Measurements from ENCODE around the gene PRMT7.

The PRMT7 gene

DNA sequence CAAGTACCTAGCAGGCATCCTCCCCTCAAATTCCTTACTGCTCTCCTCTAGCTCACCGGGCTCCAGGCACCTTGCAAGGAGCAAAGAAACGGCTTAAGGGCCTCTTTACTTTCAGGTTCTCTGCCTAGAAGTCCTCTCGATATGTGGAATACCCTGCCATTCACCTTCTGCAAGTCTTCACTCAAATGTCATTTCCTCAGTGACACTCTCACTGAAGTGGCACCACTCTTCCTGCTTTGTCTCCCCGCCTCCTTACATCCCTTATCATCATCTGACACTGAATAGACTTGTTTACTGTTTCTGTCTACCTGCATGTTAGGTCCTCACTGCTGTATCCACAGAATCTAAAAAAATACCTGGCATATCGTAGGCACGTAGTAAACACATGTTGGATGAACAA lies 1.0 kb upstream of the PRMT7 start:
- DNase-seq = peak; percentile 29

DNA sequence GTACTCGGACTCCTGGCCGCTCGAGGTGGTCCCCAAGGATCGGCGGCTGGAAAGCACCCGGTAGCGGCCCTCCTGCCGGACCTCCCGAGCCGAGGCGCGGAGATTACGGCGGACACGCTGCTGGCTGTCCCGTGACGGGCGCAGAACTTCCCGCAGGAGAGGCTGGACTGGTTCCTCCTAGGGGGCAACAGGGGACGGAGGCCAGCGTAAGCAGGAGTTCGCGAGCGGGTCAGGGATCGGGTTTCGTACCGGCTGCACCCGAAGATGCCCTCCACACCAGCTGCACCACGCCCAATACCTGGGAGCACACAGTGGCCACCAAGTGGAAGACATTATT lies 414 bp upstream of the PRMT7 start:
- DNase-seq = no peak

DNA sequence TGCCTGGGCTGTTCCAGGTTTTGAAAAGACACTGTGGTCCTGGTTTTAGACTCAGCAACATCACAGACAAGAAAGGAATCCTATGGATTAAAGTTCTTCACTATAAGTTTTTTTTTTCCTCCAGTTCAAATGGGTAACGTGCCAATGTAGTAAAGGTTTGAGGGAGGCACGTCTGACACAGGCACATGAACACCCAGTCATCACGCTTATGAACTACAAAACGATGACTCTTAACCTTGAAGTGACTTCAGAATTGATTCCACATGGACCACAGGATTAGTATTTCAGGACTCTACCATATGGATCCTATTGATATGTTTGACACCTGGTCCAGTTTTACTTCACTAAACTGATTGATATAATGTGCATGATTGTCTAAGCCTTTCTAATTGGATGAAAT lies 2.3 kb downstream of the PRMT7 start:
- DNase-seq = no peak

DNA sequence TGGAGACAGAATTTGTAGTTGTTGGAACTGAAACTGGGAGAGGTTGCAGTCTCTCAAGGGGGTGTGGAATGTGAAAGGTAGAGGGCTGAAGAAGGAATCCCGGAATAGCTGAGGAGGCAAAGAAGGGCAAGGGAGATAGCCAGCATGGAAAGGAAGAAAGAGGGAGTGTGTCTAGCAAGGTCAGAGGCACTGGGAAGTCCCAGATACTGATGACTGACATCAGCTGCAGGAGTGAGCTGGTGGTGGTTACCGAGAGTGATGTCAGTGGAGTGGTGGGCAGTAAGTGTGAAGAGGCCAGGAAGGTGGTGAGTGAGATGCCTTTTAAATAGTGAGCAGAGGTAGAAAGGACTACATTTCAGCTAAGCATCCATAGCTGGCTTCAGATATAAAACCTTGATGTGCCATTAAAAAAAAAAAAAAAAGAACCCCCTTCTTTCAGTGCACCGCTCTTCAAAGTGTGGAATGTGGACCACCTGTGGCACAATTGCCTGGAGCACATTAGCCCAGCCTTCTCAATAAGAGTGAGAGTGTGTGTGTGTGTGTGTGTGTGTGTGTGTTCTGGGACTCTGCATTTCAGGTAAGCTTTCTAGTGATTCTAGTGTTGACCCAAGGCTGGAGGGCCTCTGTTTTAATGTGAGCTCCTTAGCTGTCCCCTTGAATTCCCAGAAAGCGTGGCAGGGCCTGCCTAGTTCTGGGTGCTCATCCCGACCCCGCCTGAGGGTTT lies 8.5 kb downstream of the PRMT7 start:
- no peak for DNase-seq

DNA sequence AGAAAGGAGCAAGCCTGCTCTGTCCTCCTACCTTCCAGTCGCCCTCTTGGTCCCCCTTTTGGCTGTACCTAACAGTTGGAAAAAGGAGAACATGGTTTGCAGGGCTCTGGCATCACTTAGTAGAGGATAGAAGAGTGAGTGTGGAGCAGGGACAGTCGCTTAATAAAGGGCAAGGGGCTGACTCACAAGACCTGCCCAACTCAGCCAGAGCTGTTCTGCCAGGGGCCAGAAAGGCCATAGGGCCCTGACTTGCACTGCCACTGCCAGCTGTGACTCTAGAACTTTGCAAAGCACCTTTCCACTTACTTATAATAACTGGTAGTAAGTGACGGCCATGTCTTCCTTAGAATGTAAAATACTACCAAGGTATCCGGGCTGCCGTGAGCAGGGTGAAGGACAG lies 13.5 kb downstream of the PRMT7 start:
- no peak for DNase-seq

DNA sequence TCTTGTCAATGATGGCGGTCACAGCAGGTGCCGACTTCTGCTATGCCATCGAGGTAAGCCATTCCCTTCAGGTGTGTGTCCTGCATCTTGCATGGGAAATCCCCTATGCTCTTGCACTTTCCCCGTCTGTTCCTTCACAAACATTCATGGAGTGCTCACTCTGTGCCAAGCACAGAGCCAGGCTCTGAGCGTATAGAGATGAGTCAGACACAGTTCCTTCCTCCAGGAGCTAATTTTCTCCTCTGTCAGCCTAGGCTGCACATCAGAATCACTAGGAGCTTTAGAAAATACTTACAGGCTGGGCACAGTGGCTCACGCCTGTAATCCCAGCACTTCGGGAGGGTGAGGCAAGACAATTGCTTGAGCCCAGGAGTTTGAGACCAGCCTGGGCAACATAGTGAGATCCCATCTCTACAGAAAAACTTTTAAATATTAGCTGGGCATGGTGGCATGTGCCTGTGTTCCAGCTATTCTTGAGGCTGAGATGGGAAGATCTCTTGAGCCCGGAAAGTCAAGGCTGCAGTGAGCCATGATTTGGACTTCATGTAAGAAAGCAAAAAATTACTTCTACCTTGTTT lies 14.1 kb downstream of the PRMT7 start:
- no peak for DNase-seq

DNA sequence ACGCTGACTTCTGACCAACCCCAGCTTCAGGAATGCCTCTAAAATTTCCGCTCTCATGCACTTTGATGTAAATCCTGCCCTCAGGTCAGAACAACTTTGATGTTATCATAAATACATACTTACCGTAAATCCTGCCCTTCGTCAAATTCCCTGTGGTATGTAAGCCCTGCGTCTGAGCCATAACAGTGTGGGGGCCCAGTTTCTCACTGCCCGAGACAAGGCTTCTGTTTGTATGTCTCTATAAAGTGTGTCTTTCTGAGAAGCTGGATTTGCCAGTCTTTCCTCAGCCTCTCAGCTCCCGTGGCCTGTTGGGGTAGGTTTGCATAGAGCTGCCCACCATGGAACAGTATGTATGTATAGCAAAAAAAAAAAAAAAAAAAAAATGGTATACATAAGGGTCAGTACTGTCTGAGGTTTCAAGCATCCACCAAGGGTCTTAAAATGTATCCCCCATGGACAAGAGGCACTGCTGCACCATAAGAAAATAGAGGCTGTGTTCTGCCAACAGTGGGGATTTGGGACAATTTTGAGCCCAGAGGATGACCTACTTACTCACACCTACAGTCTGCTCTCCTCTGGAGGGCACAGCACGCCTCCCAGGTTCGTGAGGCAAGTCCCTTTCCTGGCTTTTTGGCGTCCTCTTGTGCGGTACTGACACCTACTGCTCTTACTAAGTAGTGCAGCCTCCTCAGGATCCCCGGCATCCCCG lies 17.5 kb downstream of the PRMT7 start:
- DNase-seq = peak; percentile 83

DNA sequence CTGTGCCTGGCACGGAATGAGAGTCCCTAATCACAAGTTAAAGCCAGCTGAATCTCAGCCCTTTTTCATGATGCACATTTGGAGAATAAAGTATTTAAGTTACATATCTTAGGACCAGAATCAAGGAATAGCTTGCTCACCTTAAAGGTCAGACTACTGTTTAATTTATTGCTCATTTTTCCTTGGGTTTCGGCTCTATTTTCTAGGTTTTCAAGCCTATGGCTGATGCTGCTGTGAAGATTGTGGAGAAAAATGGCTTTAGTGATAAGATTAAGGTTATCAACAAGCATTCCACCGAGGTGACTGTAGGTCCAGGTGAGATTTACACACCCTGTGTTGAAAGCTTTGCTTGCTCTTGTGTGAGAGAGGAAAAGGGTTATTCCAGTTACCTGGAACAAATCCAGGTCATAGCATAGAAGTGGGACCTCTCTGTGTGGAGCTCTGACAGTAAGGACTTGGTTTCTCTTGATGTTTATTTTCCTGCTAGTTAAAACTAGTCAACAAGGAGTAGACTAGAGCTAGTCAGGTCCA lies 18.1 kb downstream of the PRMT7 start:
- DNase-seq = no peak

DNA sequence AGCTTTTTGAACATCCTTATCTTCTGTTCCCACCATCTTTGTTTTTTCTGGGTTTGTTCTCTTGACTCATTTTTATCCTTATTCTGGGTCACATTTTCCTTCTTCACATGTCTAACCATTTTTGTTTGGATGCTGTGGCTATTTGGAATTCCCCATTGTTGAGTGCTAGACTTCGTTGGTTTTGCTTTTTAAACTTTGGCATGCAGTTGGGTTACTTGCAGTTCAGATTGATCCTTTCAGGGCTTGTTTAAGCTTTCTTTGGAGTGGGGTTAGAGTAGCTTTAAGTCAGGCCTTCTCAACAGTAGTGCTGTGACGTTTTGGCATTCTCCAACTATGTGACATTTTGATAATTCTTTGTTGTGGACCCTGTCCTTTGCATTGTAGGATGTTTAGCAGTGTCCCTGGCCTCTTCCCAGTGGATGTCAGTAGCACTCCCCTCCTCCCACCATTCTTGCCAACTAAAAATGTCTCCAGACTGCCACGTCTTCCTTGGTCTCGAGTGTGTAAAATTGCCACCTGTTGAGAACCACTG lies 21.1 kb downstream of the PRMT7 start:
- no peak for DNase-seq

DNA sequence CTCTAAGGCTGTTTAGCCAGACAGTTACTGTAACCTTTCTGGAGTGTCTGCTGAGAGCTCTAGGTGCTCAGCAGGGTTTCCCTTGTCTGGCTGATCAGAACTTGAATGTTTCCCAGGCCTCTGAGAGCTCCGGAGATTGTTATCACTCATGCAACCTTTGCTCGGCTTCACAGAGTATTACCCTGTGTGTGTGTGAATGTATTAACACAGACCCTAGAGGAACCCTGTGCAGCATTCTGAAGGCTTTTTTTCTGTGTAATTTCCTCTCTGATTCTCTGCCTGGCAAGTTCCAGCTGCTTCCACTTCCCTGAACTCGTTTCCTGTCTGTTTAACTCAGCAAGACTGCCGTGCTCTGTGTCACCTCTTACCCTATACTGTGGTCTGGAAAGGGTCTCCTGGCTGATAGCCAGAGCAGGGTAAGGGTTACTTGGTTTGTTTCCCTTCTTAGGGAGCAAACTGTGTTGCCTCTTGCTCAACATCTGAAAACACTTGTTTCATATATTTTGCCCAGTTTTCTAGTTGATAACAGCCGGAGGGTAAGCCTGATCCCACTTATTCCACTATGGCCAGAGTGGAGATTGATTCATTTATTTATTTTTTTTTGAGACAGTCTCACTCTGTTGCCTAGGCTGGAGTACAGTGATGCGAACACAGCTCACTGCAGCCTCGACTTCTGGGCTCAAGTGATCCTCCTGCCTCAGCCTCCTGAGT lies 21.7 kb downstream of the PRMT7 start:
- peak; percentile 14 for DNase-seq

DNA sequence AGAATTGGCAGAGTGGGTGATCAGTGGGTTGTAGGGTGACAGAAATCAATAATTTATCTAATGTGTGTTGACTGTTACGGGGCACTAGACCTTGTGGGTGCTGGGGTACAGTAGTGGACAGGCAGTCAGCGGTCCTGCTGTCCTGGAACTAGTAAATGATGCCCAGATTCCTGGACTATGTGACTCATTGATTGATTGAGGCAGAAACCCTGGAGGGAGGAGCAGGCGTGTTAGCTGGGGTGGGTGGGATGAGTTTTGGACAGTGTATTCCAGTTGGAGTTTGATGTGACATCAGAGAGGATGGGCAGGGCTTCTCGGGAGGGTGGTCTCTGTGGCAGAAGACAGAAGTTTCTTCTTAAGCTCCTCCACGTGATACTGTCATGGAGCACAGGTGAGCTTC lies 24.4 kb downstream of the PRMT7 start:
- no peak for DNase-seq

DNA sequence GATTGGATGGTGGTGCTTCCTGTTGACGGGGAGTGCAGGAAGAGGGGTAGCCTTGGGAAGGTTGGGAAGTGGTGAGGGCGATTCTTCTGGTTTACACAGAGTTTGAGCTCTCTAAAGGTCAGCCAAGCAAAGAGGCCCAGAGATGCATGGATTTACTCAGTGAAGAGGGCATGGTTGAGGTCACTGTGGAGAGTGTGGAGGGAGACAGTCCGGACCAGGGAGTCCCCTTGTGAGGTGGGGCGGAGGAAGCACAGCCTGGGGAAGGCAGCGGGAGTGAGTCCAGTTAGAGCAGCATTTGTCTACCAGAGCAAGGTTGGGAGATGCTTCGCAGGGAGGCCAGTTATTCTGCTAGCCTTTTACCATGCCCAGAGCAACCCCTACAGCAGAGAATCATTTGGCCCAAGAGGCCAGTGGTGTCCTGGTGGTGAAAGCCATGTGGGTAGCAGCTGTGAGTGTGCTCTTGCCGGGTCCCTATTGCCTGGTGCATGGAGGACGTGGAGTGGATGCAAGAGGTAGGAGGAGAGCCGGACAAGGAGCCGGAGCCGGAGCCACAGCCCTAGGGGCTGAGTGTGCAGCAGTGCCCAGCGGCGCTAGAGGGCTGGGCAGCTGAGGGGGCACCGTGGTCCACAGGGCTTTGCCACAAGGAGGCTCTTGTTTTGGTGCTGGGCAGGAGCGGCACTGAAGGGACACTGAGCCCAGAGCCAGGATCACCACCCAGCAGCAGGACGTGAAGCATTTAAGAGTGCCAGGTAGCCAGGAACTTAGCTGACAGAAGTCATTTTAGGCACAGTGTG lies 27.7 kb downstream of the PRMT7 start:
- no peak for DNase-seq

DNA sequence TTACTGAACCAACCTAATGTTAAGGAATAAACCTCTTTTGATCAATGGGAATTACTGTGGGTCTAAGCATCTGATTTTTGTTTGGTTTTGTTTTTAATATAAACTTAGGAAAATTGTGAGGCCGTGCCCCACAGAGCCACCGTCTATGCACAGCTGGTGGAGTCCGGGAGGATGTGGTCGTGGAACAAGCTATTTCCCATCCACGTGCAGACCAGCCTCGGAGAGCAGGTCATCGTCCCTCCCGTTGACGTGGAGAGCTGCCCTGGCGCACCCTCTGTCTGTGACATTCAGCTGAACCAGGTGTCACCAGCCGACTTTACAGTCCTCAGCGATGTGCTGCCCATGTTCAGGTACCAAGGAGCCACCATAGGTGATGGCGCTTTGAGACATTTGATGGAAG lies 28.4 kb downstream of the PRMT7 start:
- no peak for DNase-seq

DNA sequence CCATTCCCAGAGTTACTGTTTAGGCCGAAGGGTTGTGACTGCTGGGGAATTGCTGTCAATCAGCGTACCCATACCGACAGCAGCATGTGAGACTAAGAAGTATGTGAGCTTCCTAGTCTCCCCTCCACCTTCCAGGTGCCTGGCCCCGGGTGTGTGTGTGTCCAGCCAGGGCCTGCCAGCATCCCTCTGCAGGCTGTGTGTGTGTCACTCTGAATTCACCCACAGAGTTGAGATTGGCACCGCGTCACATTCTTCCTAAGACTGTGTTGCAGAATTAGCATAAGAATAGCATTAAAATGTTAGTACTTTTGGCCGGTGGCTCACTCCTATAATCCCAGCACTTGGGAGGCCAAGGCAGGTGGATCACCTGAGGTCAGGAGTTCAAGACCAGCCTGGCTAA lies 31.8 kb downstream of the PRMT7 start:
- DNase-seq = no peak

DNA sequence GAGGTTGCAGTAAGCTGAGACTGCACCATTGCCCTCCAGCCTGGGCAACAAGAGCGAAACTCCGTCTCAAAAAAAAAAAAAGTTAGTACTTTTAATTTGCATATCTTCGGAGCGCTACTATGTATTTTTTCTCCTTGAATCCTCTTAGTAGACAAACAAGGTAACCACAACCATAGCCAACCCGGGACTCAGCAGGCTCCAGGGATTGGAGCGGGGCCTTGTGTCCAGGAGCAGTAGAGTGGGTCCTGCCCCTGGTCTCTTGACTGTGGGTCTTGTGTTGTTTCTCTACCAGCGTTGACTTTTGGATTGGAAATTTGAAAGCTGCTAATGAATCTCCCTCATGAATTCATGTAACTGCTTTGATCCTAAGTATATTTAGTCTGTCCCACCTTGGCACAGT lies 32.3 kb downstream of the PRMT7 start:
- DNase-seq = no peak

DNA sequence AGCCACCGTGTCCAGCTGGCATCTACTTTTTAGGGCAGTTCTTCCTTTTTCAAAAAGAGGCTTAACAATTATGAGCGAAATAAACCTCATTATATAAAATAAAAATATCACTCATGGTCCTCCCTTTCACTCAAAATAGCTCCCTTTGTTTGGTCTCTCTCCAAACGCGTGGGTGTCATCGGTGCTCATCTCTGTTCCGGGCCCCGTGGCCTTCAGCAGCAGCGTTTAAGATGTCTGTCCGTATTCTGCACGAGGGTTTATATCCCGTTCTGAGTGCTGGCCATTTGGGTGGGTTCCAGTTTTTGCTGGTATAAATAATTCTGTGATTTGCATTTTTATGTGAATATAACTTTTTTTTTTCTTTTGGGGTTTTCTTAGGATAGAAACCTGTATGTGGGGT lies 33.4 kb downstream of the PRMT7 start:
- no peak for DNase-seq

DNA sequence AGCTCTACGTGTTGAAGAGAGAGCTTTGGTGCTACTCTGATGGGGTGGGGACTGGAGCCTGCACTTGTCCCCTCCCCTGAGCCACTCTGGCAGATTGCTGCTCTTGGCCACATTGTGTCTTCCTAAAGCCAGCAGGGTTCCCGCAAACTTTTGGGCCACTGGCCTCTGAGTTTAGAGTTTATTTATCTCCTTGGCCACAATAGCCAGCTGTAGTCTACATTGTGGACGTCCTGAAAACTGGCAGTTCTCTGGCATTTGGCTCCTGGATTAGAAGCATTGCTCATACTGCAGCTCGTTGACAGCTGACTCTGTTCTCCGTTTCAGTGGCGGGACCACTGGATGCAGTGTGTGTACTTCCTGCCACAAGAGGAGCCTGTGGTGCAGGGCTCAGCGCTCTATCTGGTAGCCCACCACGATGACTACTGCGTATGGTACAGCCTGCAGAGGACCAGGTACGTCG lies 34.6 kb downstream of the PRMT7 start:
- no peak for DNase-seq

DNA sequence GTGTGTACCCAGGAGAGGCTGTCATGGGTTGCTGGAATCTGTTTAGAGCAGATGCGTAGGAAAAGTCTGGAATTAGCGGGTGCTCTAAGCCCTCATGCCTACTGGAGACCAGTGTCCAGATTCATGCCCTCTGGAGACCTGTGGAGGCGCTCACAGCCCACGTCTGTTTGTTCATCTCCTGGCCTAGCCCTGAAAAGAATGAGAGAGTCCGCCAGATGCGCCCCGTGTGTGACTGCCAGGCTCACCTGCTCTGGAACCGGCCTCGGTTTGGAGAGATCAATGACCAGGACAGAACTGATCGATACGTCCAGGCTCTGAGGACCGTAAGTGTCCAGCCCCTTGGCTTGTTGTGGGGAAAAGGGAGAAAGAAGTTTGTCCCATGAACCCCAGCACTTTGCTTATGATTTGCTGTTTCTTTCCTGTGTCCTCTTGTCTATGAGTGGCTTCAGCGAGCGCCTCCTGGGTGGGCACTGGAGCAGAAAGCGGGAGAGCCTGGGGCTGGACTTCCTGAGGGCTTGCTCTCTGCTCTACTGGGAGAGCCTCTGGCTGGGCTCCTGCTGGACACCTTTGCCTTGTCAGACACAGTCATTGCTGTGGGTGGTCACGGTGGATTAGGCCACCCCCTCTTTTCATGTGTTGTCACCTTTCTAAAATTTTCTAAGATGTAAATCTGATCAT lies 35.3 kb downstream of the PRMT7 start:
- no peak for DNase-seq

DNA sequence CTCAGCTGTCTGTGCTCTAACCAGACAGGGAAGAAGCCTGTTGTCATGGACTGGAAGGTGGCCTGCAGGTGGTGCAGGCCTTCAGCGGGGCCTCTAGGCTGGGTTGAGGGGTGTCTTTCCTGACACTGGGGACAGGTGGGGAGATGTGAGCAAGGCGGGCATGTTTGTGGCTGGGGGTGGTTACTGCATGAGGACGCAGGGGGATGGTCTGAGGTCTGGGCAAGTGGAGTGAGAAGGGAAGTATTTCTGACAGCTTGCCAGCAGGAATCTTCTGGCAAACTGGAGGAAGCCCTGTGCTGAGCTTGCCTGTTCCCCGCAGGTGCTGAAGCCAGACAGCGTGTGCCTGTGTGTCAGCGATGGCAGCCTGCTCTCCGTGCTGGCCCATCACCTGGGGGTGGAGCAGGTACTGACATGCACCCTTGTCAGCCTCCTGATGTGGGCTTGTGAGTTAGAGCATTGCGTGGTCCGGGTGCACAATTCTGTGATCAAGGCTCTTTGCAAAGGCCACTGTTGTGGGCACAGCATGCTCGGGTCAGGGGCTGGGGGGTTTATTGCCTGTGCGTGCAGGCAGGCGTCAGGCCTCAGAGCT lies 36.2 kb downstream of the PRMT7 start:
- no peak for DNase-seq

DNA sequence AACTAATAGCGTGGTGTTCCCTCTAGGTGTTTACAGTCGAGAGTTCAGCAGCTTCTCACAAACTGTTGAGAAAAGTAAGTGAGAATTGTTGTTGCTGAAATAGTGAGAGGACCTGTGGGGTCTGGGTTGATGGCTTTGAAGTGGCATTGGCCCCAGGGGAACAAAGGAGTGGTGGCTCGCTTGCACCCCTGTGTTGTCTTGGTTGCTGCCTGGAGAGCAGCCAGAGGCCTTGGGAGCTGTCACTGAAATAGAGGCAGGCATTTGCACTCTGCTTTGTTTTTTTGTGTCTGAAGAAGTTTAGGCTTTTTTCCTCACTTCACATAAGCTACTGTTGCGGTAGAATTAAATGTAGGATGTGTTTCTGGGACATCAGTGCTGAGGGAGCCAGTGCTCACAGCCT lies 36.8 kb downstream of the PRMT7 start:
- DNase-seq = no peak

Measured in CD4-positive, alpha-beta T cell treated with Interleukin-17A for 4 hours (primary cell).